Measurements from ENCODE around the gene MRPL19.

GRCh38 chr2:75667884-75668283, 21.3 kb downstream of the MRPL19 start:
- TF ChIP-seq CTCF (IDR thresholded peaks at IDR 0.05; ENCODE audit: low read depth, low read length, poor library complexity, severe bottlenecking), result no peak
- TF ChIP-seq EZH2phosphoT487 (IDR thresholded peaks at IDR 0.05; ENCODE audit: borderline replicate concordance, low read length), result no peak

All from DOHH2 (cell line).